ENCODE results near the gene RITA1.

RITA1 gene

DNA sequence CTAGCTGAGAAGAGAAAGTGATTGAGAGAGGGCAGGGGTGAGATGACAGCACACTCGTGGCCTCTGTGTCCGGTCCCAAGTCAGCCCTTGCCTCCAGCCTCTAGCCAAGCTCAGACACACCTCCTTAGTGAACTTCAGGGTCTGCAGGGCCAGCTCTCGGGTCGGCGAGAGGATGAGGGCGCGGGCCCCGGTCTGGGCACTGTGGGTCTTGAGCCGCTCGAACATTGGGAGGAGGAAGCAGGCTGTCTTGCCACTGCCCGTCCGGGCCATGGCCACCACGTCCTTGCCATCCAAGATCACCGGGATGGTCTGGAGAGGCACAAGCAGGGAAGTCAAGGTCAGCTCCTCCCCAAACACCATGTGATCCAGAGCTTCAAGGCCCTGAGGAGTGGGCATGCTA is 6.5 kb upstream of the RITA1 start:
- no peak for DNase-seq (ENCODE audit: low spot score)

DNA sequence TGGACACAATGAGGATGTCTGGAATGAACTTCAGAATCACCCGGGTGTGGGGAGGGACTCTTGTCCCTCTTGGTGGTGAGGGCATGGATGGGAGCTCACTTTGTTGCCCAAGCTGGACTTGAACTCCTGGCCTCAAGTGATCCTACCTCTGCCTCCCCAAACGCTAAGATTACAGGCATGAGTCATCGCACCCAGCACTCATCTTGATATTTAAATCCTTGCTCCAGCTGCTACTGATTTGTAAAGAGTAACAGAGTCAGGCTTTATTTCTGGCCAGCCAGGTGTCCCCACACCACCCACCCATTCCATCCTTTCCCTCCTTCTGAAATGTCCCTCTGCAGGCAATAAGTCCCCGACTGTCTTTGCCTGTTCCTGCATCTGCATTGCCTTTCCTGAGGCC is 5.2 kb upstream of the RITA1 start:
- DNase-seq (ENCODE audit: low spot score), result no peak

DNA sequence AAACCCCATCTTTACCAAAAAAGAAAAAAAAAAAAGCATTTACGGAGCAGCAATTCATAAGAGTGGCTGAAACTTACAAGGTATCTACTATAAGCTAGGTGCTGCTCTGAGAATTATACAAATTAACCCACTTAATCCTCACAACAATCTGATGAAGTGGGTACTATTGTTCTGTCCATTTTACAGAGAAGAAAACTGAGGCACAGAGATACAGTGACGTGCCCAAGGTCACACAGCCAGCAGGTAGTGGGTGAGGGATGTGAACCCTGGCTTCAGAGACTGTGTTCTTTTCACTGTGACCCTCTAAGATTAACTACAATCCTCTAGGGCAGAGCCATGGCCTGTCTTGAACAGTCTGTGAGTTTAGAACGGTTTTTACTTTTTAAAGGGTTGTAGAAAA is 3.5 kb upstream of the RITA1 start:
- DNase-seq (ENCODE audit: low spot score), result no peak

DNA sequence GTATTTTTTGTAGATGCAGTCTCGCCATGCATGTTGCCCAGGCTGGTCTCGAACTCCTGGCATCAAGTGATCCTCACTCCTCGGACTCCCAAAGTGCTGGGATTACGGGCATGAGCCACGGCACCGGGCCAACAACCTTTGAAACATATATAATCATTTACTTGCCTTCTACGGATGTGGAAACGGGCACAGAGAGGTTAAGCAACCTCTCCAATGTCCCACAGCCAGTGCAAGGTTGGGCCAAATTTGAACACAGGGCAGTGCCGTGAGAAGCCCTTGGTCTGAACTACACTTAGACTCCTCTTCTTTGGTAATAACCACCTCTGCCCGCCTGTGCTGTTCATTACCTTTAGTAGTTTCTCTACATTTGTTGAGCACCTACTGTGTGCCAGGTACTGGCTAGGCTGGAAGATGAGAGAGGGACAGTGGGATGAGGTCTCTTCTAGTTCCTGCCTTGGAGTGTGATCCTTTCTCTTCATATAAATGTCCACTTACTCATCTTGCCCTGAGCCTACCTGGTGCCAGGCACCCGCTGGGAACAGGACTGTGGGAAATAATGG is 2.4 kb upstream of the RITA1 start:
- DNase-seq (ENCODE audit: low spot score), result no peak

DNA sequence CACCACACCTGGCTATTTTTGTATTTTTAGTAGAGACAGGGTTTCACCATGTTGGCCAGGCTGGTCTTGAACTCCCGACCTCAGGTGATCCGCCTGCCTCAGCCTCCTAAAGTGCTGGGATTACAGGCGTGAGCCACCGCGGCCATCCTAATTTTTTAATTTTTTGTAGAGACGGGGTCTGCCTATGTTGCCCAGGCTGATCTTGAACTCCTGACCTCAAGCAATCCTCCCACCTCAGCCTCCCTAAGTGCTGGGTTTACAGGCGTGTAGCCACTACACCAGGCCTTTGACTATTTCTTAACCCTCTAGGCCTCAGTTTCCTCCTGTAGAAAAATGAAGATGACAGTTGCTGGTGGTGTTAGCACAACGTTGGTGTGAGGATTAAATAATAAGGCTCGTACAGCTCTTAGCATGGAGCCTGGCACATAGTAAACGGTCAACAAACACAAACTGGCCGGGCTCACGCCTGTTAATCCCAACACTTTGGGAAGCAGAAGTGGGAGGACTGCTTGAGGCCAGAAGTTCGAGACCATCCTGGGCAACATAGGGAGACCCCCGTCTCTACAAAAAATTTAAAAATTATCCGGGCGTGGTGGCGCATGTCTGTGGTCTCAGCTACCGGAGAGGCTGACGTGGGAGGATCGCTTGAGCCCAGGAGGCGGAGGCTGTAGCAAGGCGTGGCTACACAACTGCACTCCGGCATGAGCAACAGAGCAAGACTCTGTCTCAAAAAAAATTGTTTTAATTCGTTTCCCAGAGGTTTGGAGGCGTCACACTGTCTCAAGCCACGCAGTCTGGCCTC is 1.2 kb upstream of the RITA1 start:
- no peak for DNase-seq (ENCODE audit: low spot score)

DNA sequence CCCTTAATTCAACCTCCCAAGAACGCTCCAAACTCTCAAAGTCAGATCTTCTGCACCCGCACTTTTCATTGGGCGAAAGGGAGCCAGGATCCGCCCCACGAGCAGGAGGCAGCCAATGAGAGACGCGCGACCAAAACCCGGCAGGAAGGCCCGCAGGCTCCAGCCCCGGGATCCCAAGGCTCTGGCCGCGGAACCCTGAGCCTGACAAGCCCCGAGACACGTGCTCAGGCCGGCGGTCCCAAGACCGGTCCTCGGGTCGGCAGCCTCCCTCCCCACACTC is 681 bp upstream of the RITA1 start:
- peak; percentile 98 for DNase-seq (ENCODE audit: low spot score)

DNA sequence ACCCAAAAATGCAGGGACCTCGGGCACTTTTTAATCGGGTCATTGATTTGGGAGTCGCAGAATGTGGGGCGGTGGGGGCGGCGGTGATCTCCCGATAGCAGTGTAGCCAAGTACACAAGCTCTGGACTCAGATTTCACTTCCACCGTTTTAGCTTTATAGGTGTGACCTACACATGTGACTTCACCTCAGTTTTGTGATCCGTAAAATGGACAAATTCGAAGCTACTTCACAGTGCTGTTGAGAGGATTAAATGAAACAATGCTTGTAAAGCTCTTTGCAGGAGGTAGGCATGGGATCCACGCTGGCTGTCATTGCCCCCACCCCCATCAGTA is 478 bp downstream of the RITA1 start:
- DNase-seq (ENCODE audit: low spot score), result no peak

DNA sequence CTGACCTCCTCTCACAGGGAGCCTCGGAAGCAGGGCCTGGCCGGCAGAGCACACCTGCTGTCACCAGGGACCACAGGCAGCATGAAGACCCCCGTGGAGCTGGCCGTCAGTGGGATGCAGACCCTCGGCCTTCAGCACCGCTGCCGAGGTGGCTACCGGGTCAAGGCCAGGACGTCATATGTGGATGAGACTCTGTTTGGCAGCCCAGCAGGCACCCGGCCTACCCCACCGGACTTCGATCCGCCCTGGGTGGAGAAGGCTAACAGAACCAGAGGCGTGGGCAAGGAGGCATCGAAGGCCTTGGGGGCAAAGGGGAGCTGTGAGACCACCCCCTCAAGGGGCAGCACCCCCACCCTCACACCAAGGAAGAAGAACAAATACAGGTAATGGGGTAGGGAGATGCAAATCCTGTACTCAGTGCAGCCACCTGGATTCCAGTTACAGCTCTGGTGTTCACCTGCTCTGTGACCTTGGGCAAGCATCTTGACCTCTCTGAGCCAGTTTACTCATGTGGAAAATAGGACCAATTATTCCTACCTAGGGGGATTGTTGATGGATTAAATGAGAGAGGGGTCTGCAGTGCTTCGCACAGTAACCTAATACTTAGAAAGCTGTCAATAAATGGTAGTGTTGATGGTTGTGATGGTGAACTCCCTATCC is 1.3 kb downstream of the RITA1 start:
- no peak for DNase-seq (ENCODE audit: low spot score)

DNA sequence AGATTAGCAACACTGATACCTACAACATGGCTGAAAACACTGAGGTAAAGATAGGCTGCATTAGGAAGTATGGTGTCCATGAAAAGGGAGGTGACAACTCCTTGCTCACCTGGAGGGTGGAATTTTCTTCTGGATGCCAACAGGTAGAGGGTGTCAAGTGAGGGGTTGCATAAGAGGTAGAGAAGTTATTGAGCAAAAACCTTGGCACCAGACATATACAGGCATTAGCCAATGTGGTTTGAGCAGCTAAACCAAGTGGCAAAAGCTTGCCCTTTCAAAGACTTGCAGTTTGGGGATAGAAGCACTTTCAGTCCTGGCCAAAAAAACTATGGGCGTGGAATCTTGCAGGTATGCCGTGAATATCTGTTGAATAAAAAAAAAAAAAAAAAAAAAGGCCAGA is 3.8 kb downstream of the RITA1 start:
- no peak for DNase-seq (ENCODE audit: low spot score)

DNA sequence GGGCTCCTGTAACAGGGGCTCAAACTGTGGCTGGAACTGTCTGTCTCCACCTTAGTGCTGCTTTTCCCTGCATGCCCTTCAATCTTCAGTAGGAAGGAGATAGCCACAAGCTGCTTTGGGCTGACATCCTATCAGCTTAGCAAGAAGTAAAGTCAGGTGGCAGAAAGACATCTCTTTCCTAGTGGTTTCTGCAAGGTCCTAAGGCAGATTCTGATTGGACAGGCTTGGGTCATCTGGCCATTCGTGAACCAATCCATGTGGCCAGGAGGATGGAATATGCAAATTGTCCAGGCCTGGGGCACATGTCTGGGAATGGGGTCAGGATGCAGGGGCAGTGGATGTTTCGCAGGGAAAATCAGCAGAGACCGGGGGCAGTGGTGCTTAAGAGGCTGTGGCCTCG is 5.2 kb downstream of the RITA1 start:
- no peak for DNase-seq (ENCODE audit: low spot score)

DNA sequence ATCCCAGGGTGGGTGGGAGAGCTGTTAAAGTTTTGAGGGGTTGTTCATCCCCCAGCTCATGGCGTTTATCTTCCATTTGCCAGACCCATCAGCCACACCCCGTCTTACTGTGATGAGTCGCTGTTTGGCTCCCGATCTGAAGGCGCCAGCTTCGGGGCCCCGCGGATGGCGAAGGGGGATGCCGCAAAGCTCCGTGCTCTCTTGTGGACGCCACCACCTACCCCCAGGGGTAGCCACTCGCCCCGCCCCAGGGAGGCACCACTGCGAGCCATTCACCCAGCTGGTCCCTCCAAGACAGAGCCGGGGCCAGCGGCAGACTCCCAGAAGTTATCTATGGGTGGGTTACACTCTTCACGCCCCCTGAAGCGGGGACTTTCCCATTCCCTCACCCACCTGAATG is 5.7 kb downstream of the RITA1 start:
- no peak for DNase-seq (ENCODE audit: low spot score)

DNA sequence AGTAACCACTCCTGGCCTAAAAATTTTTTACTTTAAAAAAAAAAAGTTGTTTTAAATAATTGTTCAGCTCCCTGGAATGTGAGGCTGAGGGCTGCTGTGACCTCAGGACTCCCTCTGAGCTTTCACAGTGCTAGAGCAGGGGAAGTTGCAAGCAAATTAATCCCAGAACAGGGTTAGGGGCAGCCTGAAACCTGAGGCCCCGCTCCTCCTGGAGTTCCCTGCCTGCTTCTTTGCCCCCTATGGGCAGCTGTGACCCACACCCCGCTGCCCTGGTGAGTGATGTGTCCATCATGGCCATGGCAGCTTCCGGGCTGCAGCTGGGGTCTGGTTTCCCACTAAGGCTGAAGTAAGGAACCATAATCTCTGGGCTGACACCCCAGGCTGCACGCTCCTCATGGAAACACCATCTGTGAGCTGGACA is 9.5 kb downstream of the RITA1 start:
- peak; percentile 72 for DNase-seq (ENCODE audit: low spot score)

DNA sequence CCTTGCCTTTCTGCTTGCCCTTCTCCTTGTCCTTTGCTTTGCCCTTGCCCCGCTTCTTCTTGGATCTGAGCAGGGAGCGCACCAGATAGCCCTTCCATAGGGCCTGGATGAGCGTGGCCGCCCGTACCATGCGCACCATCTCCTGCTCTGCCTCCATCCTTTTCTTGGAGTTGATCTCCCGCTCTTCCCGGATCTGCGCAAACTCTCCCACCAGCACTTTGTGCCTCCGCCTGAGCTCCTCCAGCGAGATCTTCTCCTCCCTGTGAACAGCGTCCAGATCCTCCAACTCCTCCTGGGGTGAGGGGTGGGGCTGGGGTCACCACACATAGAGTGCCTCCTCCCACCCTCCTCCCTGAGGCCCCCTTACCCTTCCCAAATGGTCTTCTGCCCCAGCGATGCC is 10.1 kb downstream of the RITA1 start:
- no peak for DNase-seq (ENCODE audit: low spot score)

DNA sequence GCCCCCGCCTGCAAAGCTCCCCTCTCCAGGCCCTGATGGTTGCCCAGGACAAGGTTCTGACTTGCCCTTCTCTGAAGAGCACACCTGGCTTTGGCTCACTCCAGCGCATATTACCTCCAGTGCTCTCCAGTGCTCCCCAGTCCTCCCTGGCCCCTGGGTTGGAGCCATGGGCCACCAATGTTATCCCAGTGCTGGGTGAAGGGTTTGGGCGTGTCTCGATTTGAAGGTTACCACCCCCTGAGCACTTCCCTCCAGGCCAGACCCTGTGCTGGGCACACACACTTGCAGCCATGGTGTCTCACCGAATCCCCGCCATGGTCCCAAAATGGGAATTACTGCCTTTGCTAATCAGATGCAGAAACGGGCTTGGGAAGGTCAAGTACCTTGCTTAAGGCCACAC is 11.1 kb downstream of the RITA1 start:
- DNase-seq (ENCODE audit: low spot score), result no peak

DNA sequence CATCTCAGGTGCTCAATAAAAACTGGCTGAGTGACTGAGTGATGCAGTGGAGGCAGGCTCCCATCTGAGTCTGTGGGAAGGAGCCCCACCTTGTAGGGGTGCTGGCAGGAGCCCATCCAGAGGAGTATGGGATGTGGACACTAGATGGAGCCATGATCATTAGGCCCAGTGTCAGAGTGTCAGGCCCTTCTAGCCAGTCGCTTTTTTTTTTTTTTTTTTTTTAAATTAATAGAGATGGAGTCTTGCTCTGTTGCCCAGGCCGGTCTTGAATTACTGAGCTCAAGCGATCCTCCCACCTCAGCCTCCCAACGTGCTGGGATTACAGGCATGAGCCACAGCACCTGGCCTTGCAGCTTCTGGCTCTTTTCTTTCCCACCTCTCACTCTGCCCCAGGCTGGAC is 11.5 kb downstream of the RITA1 start:
- peak; percentile 92 for DNase-seq (ENCODE audit: low spot score)

DNA sequence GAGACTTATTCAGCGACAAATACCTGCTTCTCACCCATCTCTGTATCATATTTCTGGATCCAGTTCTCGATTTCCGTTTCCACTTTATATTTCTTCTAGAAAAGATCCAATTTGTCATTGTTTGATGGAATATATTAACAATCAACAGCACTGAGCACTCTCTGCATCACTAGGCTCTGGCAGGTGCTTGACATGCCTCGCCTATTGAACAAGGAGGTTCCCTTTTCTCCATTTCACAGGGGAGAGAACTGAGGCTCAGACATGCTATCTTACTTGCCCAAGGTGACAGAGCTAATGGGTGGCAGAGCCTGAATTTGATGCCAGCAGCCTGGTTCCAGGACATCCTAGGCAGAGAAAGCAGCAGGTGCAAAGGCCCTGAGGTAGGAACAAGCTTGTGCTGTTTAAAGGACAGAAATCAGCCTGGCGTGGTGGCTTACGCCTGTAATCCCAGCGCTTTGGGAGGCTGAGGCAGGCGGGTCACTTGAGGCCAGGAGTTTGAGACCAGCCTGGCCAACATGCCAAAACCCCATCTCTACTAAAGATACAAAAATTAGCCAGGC is 12.1 kb downstream of the RITA1 start:
- no peak for DNase-seq (ENCODE audit: low spot score)

DNA sequence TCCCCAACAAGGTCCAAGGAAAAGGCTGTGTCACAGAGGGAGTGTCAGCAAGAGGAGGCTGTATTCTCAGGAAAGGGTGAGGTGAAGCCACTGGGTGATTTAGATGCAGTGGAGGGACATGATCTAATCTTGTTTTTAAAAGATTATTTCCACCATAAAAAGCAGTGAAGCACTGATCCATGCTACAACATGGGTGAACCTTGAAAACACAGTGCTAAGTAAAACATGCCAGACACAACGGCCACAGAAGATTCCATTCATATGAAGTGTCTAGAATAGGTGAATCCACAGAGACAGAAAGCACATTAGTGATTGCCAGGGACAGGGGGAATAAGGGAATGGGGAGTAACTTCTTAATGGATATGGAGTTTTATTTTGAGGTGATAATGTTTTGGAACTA is 12.8 kb downstream of the RITA1 start:
- DNase-seq (ENCODE audit: low spot score), result no peak

DNA sequence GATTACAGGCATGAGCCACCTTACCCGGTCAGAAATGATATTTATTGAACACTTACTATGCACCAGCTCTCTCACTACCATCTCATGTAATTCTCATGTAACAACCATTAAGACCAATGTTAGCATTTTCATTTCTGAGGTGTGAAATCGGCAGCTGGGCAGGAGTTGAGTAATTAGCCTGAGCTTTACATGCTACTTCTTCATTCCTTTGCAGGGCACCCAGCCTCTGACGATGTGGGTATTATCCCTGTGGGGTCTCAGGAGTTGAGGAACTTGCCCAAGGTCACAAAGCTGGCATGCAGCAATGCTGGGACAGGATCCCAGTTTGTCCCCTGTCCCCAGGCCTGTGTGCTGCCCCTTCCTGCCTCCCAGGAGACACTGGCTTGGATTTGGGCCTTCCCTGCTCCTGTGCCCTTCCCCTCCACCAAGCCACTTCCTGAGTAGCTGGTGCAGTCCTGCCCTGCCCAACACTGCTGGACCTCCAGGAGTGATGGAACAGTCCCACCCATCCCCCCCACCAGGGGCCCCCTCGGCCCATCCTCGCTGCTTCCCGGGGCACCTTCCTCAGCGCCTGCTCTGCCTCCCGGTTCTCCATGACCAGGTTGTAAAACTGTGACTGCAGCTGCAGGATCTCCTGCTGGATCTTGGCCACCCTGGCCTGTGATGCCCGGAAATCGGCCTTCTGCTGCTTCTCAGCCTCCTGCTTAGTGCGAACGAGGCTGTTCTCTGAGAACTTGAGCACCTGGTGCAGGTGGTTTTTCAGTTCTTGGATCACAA is 14.7 kb downstream of the RITA1 start:
- DNase-seq (ENCODE audit: low spot score), result no peak

DNA sequence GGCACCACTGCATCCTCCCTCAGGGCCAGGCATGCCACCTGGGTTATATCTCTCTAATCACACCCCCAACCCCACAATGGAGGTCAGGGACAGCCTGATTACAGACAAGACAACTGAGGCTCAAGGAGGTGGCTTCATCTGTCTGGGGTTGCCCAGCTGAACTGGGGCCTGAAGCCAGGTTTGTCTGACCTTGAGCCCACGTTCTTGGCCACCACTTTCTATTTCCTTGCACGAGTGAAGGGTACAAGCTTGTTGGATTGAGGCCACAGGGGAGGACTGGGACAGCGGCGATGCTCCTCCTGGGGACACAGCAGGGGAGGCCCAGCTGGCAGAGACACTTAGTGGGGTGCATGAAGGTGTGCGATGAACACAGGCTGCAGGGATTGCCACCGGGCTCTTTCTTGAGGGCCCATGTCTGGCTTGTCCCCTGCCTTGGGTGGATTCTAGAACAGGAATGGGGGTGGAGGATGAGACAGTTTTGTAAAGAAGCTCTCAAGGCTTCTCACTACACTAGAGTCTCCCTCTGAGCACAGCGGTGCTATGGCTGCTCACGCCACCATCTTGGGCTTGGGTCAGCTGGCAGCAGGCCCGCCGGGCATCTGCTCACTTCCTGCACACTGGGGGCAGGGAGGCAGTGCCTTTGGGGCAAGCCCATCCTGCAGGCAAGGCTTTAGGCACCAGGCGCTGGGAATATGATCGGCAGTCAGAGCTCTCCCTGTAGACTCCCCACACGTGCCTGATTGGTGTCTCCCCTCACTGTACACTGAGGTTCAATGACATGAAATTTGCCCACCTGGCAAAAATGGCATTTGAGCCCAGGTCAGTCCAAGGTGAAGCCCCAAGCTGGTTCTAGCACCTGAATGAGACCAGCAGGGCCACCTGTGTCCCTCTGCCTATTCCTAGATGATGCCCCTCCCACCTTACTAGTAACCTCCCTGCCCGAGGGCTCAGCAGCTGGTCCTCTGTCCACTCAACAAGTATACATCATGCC is 16.0 kb downstream of the RITA1 start:
- DNase-seq (ENCODE audit: low spot score), result no peak

DNA sequence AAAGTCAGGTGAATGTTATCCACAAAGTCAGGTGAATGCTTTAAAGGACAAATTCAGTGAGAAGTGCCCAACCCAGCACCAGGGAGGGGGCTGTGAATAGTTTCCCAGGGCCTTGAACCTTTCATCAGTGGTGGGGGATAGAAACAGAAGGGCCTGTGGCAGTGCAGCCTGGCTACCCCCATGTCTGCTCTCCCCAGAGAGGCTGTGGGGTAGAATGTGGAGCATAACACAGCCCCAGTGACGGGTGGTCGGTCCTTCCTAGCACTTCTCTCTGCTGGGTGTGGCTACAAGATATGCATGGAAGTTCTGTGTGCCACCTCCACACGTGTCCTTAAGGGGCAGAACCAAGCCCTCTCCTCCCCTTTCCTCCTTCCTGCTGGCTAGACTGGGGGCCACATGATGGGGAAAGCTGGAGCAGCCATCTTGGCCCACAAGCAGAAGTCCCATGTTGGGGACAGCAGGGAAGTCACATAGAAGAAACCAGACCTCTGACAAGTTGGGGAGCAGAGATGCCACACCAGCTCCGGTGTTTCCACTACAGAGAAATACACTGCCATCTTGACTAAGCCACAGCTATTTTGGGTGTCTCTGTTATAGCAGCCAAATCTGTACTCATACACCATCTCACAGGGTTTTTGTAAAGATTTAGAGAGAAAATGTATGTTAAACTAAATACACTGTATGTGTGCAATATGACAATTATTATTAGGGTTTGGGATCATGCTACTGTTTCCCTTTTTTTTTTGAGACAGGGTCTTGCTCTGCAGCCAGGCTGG is 17.0 kb downstream of the RITA1 start:
- DNase-seq (ENCODE audit: low spot score), result no peak

Measured in GM03348 (cell line).